GM12875 (cell line): Measurements from ENCODE around the gene MS4A4A.

Source experiments
- H3K4me3 ChIP-seq: one replicate; pipeline ENCODE4 v1.5.1; 2011; ENCODE audit warnings: low read depth, low read length, control low read depth
- TF ChIP-seq, protein P1 (sequence below): IDR thresholded peaks from 2 replicates; pipeline ENCODE4 v1.5.1; 2011; ENCODE audit warnings: low read depth, mild to moderate bottlenecking, control low read depth, inconsistent platforms, low read length, moderate library complexity, borderline replicate concordance; ENCODE audit not compliant: insufficient read depth

The MS4A4A gene

DNA sequence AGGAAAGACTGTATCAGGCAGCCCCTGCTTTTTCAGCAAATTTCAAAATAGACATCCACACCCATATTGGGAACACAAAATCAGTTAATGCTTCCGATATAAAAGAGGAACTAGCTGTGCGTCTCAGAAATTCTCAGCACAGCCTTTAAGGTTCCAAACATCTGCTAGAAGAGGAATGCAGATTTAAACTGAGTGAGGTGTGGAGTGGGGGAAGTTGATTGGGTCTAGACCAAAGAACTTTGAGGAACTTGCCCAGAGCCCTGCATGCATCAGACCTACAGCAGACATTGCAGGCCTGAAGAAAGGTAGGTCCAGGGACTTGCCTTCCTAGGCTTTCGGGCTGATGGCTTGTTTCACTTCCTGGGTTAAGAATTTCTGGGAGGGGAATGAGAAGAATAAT is at the start of gene MS4A4A:
TSS of gene MS4A4A (plus strand) at position 255 of the 400 bp plus-strand sequence. CDS start at position 265, 10 bp downstream.
- TF ChIP-seq, protein P1, sequence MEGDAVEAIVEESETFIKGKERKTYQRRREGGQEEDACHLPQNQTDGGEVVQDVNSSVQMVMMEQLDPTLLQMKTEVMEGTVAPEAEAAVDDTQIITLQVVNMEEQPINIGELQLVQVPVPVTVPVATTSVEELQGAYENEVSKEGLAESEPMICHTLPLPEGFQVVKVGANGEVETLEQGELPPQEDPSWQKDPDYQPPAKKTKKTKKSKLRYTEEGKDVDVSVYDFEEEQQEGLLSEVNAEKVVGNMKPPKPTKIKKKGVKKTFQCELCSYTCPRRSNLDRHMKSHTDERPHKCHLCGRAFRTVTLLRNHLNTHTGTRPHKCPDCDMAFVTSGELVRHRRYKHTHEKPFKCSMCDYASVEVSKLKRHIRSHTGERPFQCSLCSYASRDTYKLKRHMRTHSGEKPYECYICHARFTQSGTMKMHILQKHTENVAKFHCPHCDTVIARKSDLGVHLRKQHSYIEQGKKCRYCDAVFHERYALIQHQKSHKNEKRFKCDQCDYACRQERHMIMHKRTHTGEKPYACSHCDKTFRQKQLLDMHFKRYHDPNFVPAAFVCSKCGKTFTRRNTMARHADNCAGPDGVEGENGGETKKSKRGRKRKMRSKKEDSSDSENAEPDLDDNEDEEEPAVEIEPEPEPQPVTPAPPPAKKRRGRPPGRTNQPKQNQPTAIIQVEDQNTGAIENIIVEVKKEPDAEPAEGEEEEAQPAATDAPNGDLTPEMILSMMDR: no peak
- H3K4me3 ChIP-seq: no peak within 1 kb of the TSS

DNA sequence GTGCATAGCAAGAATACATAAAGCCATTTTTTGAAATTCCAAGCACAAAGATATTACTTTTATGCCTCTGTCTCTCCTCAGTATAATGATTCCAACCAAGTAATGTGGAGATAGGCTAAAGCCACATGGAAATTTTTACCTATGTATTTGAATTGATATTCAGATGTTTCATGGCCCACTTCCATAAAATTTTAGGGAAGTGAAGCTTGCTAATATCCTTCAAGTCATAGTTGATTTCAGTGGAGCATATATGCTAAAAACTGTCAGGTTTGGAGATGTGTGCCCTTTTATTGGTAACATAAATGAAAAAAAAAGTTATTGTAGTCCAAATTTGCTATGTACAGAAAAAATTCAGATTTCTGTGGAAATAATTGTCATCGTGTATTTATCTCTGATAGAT is 49.8 kb upstream of the MS4A4A start:
- no peak overlapping the region for H3K4me3 ChIP-seq
- TF ChIP-seq, protein P1: no peak

DNA sequence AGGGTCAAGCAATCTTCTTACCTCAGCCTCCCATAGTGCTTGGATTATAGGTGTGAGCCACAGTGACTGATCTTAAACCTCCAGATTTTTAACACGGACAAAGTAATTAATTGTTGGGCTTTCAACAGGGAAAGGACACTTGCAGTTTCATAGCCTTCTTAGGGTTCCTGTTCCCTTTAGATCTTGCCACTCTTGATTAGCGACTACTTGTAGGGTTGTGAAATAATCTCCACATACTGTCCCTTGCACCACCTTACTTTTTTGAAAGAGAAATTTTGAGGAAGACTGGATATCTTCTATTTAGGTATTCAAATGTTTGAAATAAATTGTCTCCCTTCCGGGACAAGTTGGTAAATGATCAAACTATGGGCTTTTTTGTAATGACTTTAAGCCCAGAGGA is 45.1 kb upstream of the MS4A4A start:
- TF ChIP-seq, protein P1: no peak
- H3K4me3 ChIP-seq: no peak overlapping the region

DNA sequence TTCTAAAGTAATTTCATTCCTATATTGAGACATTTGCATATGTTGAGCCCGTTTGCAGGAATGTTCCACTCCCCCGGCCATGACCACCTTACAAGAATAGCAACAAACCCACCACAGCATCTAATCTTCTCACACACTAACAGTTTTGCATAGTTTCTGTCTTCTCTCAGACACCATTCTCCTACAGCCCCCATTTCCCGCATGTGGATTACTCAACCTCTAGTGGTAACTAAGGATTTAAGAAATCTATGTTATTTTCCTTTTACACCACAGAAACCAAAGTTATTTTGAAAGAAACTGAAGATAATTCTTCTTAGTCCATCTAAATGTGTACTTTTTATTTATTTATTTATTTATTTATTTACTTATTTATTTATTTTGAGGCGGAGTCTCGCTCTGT is 39.8 kb upstream of the MS4A4A start:
- TF ChIP-seq, protein P1: no peak
- no peak overlapping the region for H3K4me3 ChIP-seq

DNA sequence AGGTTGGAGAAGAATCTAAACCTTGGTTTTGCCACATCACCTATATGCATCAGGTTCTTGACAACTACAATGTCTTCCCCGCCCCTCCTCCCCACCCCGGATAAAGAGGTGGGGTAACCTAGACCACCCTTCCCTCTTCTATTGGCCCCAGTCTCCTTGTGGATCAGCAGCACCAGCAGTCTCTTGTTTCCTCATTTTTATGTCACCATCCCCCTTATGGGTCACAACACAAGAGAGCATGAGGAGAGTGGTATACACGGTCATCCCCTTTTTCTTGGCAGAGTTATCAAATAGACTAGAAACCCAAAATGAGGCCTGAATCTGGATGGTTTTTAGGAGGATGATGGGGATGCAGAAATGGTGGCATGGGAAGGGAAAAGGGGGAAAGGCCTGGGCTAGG is 38.7 kb upstream of the MS4A4A start:
- TF ChIP-seq, protein P1: no peak
- no peak overlapping the region for H3K4me3 ChIP-seq

DNA sequence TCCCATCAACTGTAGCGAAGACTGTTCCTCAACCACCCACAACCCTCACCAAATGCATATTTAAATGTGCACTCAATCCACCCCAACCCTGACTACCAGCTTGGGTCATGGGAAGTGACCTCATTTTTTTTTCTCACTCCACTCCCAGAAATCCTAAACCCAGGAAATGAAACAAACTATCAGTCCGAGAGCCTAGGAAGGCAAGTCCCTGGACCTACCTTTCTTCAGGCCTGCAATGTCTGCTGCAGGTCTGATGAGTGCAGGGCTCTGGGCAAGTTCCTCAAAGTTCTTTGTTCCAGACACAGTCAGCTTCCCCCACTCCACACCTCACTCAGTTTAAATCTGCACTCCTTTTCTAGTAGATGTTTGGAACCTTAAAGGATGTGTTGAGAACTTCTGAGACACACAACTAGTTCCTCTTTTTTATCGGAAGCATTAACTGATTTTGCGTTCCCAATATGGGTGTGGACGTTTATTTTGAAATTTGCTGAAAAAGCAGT is 37.7 kb upstream of the MS4A4A start, which contains the start of gene MS4A4E:
TSS of gene MS4A4E (minus strand) at position 398 of the 500 bp plus-strand sequence. CDS start 13,082 bp downstream, outside the sequence.
- TF ChIP-seq, protein P1: no peak
- H3K4me3 ChIP-seq: no peak within 1 kb of the TSS

DNA sequence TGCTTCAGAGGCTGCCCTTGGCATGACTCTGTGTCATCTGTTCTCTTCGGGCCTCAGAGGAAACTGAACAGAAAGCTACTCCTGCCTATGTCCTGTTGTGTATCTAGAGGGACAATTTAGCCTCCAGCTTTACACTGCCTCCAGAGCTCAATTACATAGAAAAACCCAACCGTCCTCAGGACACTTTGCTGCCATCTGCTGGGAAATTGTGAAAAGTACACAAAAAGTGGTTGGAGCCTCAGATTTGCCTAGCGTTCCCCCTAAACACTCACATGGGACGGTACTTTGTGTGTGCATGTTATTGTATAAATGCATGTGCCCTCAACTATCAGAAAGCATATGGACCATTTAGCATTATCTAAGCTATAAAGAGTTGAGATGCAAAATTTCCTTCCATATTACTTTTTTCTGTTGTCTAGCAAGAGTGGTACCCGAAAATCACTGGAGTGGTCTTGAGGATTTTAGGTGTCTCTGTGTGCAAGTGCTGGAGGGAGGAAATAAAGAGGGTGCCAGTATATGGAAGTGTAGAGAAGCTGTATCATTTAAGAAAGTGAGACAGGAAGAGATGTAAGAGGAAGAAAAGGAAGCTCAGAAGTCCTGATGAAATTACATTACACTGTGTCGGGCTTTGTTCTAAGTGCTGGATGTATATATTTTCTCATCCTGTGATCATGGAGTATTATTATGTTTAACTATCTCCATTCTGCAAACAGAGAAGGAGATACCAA is 28.8 kb upstream of the MS4A4A start:
- TF ChIP-seq, protein P1: peak; percentile 48; the same call in 1 of the 2 replicates
- no peak overlapping the region for H3K4me3 ChIP-seq
